ENCODE results near the gene MFRP.

MFRP gene

DNA sequence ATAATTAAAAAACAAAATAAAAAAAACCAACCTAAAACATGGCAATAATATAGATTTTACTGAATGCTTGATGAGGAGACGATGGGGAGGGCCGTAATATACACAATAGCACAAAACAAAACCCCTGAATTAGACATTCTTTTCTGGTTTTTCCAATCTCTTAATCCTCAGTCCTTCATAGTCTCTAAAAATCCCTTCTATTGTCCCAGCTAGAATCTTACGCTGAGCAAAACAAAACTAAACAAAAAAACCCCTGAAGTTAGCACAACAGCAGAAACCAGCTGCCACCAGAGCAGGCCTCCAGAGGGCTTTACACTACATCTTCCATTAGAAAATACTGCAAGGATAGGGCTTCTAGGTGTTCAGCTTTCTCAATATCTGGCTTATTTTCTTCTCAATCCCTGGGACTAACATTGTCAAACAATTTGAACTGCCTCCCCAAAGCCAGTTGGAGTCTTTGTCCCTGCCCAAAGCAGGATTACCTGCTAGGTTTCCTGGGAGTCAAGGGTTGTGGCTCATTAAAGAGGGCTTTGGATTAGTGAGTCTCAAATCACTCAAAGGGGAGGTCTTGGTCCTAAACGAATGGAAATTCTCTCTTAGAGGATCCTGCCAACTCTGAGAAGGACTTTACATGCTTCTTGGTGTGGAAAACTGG lies 14.3 kb downstream of the MFRP start:
- no peak for FAIRE-seq

GRCh38 chr11:119330237-119330636 lies 16.3 kb downstream of the MFRP start:
- FAIRE-seq = no peak

More for the DNA sequence above, 14.3 kb downstream of the MFRP start:
- DNase-seq (ENCODE audit: insufficient read length) = no peak
- TF ChIP-seq TAF1 (IDR thresholded peaks at IDR 0.05; ENCODE audit: borderline replicate concordance, low read depth, low read length) (no peak), POLR2AphosphoS5 (IDR thresholded peaks at IDR 0.05; ENCODE audit: low read depth, low read length) (no peak), POLR2A (IDR thresholded peaks at IDR 0.05; ENCODE audit: low read depth, low read length) (no peak)

DNA sequence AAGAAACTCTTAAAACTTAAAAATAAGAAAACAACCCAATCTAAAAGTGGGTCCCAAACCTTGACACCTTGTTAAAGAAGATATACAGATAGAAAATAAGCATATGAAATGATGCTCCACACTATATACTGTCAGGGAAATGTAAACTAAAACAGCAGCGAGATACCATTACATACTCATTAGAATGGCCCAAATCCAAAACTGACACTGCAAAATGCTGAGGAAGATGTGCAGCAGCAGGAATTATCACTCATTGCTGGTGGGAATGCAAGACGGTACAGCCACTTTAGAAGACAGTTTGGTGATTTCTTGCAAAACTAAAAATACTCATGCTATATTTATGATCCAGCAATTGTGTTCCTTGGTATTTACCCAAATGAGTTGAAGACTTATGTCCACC lies 17.2 kb downstream of the MFRP start:
- FAIRE-seq (no peak), DNase-seq (ENCODE audit: insufficient read length) (no peak)
- no peak for TF ChIP-seq POLR2A (IDR thresholded peaks at IDR 0.05; ENCODE audit: low read depth, low read length)

More at GRCh38 chr11:119330237-119330636, 16.3 kb downstream of the MFRP start:
- no peak for TF ChIP-seq TAF1 (IDR thresholded peaks at IDR 0.05; ENCODE audit: borderline replicate concordance, low read depth, low read length)
- TF ChIP-seq POLR2A (IDR thresholded peaks at IDR 0.05; ENCODE audit: low read depth, low read length) = no peak
- no peak for TF ChIP-seq POLR2AphosphoS5 (IDR thresholded peaks at IDR 0.05; ENCODE audit: low read depth, low read length)
- no peak for DNase-seq (ENCODE audit: insufficient read length)

GRCh38 chr11:119324189-119324588 lies 22.3 kb downstream of the MFRP start:
- DNase-seq (ENCODE audit: insufficient read length) (no peak), FAIRE-seq (peak; percentile 42)
- TF ChIP-seq POLR2A (IDR thresholded peaks at IDR 0.05; ENCODE audit: low read depth, low read length) (no peak), TAF1 (IDR thresholded peaks at IDR 0.05; ENCODE audit: borderline replicate concordance, low read depth, low read length) (no peak), POLR2AphosphoS5 (IDR thresholded peaks at IDR 0.05; ENCODE audit: low read depth, low read length) (no peak)

DNA sequence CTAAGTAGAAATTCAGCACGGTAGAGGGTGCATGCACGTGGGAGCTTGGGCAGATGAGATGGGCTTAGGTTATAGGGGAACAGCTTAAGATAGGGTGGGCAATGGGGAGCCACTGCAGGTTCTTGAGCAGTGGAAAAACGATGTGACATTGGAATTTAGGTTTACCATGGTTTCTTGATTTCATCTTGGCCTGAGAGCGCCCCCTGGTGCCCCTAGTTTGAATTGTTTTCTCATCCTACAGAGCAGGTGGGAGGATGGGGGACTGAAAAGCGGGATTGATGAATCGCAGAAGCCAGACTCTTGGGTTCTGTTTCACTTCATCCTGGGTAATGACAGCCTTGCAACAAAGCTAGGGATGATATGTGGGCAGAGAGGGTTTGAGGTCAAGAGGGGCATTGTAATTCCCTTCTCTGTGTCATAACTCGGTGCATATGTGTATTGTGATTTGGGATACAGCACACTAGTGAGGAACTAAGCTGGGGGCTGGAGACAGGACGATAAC lies 22.9 kb downstream of the MFRP start:
- peak; percentile 94 for FAIRE-seq

DNA sequence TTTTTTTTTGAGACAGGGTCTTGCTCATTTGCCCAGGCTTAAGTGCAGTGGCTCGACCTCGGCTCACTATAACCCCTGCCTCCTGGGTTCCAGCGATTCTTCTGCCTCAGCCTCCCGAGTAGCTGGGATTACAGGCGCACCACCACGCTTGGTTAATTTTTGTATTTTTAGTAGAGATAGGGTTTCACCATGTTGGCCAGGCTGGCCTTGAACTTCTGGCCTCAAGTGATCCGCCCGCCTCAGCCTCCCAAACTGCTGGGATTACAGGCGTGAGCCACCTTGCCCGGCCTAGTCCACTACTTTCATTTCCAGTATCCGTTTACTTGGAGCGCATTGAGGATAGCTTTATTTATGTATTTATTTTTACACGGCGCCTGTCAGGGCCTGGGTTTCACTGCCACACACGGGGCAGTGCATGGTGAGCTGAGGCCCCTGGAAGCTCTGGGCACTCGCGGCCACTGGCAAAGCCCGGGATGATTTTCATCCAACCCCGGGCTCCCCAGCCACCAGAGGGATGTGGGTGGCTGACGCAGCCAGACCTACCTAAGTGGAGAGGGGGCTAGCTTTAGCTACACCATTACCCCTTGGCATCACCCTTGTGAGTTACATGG lies 23.5 kb downstream of the MFRP start:
- no peak for TF ChIP-seq POLR2A (IDR thresholded peaks at IDR 0.05; ENCODE audit: low read depth, low read length)
- TF ChIP-seq TAF1 (IDR thresholded peaks at IDR 0.05; ENCODE audit: borderline replicate concordance, low read depth, low read length) = no peak
- TF ChIP-seq POLR2AphosphoS5 (IDR thresholded peaks at IDR 0.05; ENCODE audit: low read depth, low read length) = no peak
- DNase-seq (ENCODE audit: insufficient read length) (no peak), FAIRE-seq (no peak)

More for the DNA sequence above, 22.9 kb downstream of the MFRP start:
- TF ChIP-seq POLR2A (IDR thresholded peaks at IDR 0.05; ENCODE audit: low read depth, low read length) (no peak), POLR2AphosphoS5 (IDR thresholded peaks at IDR 0.05; ENCODE audit: low read depth, low read length) (no peak), TAF1 (IDR thresholded peaks at IDR 0.05; ENCODE audit: borderline replicate concordance, low read depth, low read length) (no peak)
- DNase-seq (ENCODE audit: insufficient read length) = peak; percentile 31

- no peak for TF ChIP-seq POLR2AphosphoS5 (IDR thresholded peaks at IDR 0.05; ENCODE audit: low read depth, low read length)
- no peak for TF ChIP-seq TAF1 (IDR thresholded peaks at IDR 0.05; ENCODE audit: borderline replicate concordance, low read depth, low read length)
- TF ChIP-seq POLR2A (IDR thresholded peaks at IDR 0.05; ENCODE audit: low read depth, low read length) = no peak
- no peak for DNase-seq (ENCODE audit: insufficient read length)
- peak; percentile 70 for FAIRE-seq
Measured at GRCh38 chr11:119322360-119322739, 24.2 kb downstream of the MFRP start.

DNA sequence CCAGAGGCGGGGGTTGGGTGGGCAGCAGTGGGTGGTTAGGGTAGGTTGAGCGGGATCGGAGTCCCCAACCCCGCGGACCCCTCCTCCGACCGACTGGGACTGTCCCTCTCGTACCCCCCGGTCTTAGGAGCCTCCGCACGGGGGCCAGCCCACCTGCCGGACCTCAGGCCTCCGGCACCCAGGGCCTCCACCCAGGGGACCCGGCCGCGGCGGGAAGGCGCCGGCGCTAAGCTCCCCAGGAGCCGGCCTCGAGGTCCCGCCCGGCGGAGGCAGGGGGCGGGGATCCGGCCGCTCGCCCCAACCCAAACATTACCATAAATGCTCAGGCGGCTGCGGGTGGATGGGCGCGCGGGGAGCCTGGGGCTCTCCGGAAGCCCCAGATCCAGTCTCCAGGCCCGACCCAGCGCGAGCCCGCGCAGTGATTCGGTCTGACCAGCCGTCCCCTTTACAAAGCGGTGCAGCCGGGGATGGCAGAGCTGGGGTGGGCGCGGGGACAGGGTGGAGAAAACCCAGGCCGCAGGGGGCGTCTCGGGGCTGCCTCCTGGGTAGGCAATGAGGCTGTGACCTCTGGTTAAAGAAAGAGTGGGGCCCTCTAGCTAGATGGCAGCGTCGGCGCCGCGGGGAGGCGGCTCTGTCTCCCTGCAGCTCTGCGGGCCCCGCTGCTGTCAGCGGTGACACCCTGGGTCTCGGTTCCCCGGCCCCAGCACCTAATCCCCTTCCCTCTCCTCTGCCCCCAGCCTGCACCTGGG lies 25.6 kb downstream of the MFRP start:
- DNase-seq (ENCODE audit: insufficient read length) (peak; percentile 80), FAIRE-seq (peak; percentile 85)
- TF ChIP-seq POLR2AphosphoS5 (IDR thresholded peaks at IDR 0.05; ENCODE audit: low read depth, low read length) (peak; percentile 57), POLR2A (IDR thresholded peaks at IDR 0.05; ENCODE audit: low read depth, low read length) (peak; percentile 75), TAF1 (IDR thresholded peaks at IDR 0.05; ENCODE audit: borderline replicate concordance, low read depth, low read length) (peak; percentile 61; the same call in 1 of the 2 replicates)

DNA sequence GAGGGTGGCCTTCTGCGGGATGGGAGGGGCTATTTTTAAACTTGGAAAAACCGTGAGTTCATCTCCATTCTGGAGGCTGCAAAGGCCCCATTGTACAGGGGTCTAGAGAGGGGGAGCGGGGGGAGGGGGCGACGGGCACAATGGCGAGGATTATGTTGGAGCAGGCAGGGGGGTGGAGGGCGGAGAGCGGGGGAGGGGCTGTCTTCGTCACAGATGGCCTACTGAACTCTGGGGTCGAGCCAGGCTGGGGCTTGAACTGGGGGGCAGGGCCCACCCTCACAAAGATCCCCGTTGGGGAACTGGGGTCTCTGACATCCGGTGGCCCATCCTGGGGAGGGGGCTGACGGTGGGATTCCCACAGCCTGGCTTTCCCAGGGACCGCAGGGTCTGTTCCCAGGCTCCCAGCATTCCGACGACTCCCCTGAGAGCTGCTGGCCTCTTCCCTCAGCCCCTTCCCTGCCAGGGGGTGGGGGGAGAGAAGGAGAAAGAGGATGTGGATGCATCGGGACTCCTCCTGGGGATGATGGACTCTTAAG lies 26.2 kb downstream of the MFRP start:
- FAIRE-seq (no peak), DNase-seq (ENCODE audit: insufficient read length) (no peak)
- TF ChIP-seq POLR2A (IDR thresholded peaks at IDR 0.05; ENCODE audit: low read depth, low read length) (no peak), TAF1 (IDR thresholded peaks at IDR 0.05; ENCODE audit: borderline replicate concordance, low read depth, low read length) (no peak), POLR2AphosphoS5 (IDR thresholded peaks at IDR 0.05; ENCODE audit: low read depth, low read length) (no peak)

DNA sequence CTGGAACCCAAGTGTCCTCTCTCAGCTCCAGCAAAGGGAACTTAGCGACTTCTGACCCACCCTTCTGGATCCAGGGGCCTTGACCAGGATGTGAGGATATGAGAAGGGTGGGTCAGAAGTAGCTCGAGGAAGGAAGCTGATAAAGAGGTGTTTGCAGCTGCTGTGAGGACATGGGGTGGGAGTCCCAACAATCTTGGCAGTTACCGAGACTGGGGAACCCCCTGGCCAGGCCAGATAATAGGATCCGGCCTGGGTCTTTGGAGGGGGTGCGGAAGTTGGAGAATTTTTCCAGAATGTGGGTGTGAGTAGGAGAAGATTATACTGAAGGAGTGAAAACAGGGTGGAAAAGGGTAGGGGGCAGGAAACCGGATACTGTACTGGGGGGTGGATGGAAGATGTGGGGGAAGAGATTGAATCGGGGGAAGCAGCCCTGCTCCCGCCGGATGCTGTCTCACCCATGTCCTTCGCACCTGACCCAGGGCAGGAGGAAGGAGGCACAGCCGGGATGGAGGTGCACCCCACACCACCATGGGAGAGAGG lies 26.7 kb downstream of the MFRP start:
- FAIRE-seq (peak; percentile 48), DNase-seq (ENCODE audit: insufficient read length) (no peak)
- no peak for TF ChIP-seq POLR2A (IDR thresholded peaks at IDR 0.05; ENCODE audit: low read depth, low read length)
- no peak for TF ChIP-seq TAF1 (IDR thresholded peaks at IDR 0.05; ENCODE audit: borderline replicate concordance, low read depth, low read length)
- no peak for TF ChIP-seq POLR2AphosphoS5 (IDR thresholded peaks at IDR 0.05; ENCODE audit: low read depth, low read length)

GRCh38 chr11:119319136-119319699 lies 27.3 kb downstream of the MFRP start:
- no peak for DNase-seq (ENCODE audit: insufficient read length)
- TF ChIP-seq POLR2A (IDR thresholded peaks at IDR 0.05; ENCODE audit: low read depth, low read length) (no peak), TAF1 (IDR thresholded peaks at IDR 0.05; ENCODE audit: borderline replicate concordance, low read depth, low read length) (no peak), POLR2AphosphoS5 (IDR thresholded peaks at IDR 0.05; ENCODE audit: low read depth, low read length) (no peak)
- no peak for FAIRE-seq
